Neural cell (in vitro differentiated cells): ENCODE measurements around the gene NFIA.

ENCODE experiments used
- CTCF ChIP-seq: fragments of 450-650 bp; IDR thresholded peaks from 2 replicates; pipeline ENCODE4 v1.5.1; 2014; ENCODE audit warnings: antibody characterized with exemption, mild to moderate bottlenecking, moderate library complexity; ENCODE audit not compliant: poor library complexity, severe bottlenecking
- EP300 ChIP-seq: fragments of 450-650 bp; conservative IDR thresholded peaks from 2 replicates; pipeline ENCODE4 v1.6.1; 2014; ENCODE audit warnings: antibody characterized with exemption, mild to moderate bottlenecking, moderate library complexity; ENCODE audit not compliant: poor library complexity, severe bottlenecking
- EZH2 ChIP-seq: fragments of 200-600, 300-800 bp; shearing (Covaris generic), sonication (generic); IDR thresholded peaks from 2 replicates; pipeline ENCODE4 v1.6.1; 2014; ENCODE audit warnings: antibody characterized with exemption, low read length, borderline replicate concordance, mild to moderate bottlenecking; ENCODE audit not compliant: insufficient read depth, poor library complexity, severe bottlenecking
- MXI1 ChIP-seq: fragments of 450-650 bp; conservative IDR thresholded peaks from 2 replicates; pipeline ENCODE4 v1.6.1; 2014; ENCODE audit warnings: antibody characterized with exemption, mild to moderate bottlenecking; ENCODE audit not compliant: poor library complexity, severe bottlenecking
- POLR2AphosphoS5 ChIP-seq: IDR thresholded peaks from 2 replicates; pipeline ENCODE4 v1.6.1; 2012
- RAD21 ChIP-seq: fragments of 450-650 bp; conservative IDR thresholded peaks from 2 replicates; pipeline ENCODE4 v1.6.1; 2014; ENCODE audit warnings: antibody characterized with exemption, mild to moderate bottlenecking, moderate library complexity
- TAF1 ChIP-seq: IDR thresholded peaks from 2 replicates; pipeline ENCODE4 v1.6.1; 2012; ENCODE audit warnings: low read depth

- no peak for TF ChIP-seq RAD21
- no peak for TF ChIP-seq TAF1
- TF ChIP-seq CTCF, result no peak
- TF ChIP-seq POLR2AphosphoS5, result no peak
- TF ChIP-seq EP300, result no peak
- TF ChIP-seq MXI1, result no peak
- no peak for TF ChIP-seq EZH2
Measured at GRCh38 chr1:61091455-61091854, 9.1 kb downstream of the NFIA start.
